Measurements from ENCODE around the gene TTC7B. TPM values are rescaled to one million over a fixed set of nuclear protein-coding genes. Genes with fewer than 3 reads are reported as not detected.
A peak's percentile ranks its signal among the peaks of the same experiment; 100 is the strongest.

TTC7B gene
- total and polyA plus RNA-seq, 9 of the 15 experiments (the other 6 are each of a cell fraction or from before 2014, with no cell fraction given), result 2.2 to 77.2 (median 36.7) TPM

DNA sequence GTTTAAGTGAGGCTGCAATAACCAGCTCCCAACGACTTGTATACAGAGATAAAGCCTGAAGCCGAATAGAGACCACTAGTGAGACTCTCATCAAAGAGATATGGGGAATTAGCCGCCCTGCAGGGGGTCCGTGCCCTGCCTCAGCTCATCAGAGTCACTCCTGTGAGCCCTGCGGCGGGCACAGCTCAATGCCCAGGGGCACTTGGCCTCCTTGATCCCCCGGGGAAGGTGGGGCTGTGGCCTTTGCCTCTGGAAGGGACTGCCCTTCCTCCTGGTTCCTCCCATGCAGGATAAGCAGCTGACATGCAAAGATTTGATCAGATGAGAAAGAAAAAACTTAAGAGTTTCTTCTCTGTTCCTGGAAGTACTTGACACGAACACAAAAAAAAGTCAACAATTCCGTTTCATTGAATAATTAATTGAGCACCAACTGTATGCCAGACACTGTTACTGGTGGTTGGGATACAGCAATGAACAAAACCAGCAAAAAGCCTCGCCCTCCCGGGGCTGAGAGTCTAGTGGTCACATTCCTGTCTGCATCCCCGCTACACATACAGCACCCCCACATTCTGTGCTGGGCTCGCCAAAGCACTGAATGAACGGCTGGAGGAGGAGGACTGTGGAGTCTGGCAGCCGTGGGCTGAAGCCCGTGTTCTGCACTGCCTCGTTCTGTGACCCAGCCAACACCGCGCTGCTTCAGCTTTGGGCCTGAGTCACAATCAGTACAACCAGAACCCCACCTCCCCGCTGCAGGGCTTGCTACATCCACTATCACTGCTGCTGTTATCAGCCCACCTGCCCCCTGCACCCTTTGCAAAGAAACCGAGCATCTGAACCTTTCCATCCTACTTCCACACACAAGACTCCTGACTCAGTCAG is 10.3 kb downstream of the TTC7B start (continued):
- TF ChIP-seq, protein P1, sequence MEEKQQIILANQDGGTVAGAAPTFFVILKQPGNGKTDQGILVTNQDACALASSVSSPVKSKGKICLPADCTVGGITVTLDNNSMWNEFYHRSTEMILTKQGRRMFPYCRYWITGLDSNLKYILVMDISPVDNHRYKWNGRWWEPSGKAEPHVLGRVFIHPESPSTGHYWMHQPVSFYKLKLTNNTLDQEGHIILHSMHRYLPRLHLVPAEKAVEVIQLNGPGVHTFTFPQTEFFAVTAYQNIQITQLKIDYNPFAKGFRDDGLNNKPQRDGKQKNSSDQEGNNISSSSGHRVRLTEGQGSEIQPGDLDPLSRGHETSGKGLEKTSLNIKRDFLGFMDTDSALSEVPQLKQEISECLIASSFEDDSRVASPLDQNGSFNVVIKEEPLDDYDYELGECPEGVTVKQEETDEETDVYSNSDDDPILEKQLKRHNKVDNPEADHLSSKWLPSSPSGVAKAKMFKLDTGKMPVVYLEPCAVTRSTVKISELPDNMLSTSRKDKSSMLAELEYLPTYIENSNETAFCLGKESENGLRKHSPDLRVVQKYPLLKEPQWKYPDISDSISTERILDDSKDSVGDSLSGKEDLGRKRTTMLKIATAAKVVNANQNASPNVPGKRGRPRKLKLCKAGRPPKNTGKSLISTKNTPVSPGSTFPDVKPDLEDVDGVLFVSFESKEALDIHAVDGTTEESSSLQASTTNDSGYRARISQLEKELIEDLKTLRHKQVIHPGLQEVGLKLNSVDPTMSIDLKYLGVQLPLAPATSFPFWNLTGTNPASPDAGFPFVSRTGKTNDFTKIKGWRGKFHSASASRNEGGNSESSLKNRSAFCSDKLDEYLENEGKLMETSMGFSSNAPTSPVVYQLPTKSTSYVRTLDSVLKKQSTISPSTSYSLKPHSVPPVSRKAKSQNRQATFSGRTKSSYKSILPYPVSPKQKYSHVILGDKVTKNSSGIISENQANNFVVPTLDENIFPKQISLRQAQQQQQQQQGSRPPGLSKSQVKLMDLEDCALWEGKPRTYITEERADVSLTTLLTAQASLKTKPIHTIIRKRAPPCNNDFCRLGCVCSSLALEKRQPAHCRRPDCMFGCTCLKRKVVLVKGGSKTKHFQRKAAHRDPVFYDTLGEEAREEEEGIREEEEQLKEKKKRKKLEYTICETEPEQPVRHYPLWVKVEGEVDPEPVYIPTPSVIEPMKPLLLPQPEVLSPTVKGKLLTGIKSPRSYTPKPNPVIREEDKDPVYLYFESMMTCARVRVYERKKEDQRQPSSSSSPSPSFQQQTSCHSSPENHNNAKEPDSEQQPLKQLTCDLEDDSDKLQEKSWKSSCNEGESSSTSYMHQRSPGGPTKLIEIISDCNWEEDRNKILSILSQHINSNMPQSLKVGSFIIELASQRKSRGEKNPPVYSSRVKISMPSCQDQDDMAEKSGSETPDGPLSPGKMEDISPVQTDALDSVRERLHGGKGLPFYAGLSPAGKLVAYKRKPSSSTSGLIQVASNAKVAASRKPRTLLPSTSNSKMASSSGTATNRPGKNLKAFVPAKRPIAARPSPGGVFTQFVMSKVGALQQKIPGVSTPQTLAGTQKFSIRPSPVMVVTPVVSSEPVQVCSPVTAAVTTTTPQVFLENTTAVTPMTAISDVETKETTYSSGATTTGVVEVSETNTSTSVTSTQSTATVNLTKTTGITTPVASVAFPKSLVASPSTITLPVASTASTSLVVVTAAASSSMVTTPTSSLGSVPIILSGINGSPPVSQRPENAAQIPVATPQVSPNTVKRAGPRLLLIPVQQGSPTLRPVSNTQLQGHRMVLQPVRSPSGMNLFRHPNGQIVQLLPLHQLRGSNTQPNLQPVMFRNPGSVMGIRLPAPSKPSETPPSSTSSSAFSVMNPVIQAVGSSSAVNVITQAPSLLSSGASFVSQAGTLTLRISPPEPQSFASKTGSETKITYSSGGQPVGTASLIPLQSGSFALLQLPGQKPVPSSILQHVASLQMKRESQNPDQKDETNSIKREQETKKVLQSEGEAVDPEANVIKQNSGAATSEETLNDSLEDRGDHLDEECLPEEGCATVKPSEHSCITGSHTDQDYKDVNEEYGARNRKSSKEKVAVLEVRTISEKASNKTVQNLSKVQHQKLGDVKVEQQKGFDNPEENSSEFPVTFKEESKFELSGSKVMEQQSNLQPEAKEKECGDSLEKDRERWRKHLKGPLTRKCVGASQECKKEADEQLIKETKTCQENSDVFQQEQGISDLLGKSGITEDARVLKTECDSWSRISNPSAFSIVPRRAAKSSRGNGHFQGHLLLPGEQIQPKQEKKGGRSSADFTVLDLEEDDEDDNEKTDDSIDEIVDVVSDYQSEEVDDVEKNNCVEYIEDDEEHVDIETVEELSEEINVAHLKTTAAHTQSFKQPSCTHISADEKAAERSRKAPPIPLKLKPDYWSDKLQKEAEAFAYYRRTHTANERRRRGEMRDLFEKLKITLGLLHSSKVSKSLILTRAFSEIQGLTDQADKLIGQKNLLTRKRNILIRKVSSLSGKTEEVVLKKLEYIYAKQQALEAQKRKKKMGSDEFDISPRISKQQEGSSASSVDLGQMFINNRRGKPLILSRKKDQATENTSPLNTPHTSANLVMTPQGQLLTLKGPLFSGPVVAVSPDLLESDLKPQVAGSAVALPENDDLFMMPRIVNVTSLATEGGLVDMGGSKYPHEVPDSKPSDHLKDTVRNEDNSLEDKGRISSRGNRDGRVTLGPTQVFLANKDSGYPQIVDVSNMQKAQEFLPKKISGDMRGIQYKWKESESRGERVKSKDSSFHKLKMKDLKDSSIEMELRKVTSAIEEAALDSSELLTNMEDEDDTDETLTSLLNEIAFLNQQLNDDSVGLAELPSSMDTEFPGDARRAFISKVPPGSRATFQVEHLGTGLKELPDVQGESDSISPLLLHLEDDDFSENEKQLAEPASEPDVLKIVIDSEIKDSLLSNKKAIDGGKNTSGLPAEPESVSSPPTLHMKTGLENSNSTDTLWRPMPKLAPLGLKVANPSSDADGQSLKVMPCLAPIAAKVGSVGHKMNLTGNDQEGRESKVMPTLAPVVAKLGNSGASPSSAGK (IDR thresholded peaks at IDR 0.05), result no peak
- TF ChIP-seq NCOA1 (IDR thresholded peaks at IDR 0.05; ENCODE audit: low read depth) (no peak), ATF4 (CRISPR knock-in tag; IDR thresholded peaks at IDR 0.05) (no peak), NFIC (IDR thresholded peaks at IDR 0.05) (peak; percentile 45; the same call in 1 of the 2 replicates), TEAD4 (IDR thresholded peaks at IDR 0.05; ENCODE audit: low read length) (no peak; the same call in none of the 2 replicates), TEAD4 (CRISPR knock-in tag; IDR thresholded peaks at IDR 0.05; ENCODE audit: borderline replicate concordance) (no peak), MAFF (IDR thresholded peaks at IDR 0.05; ENCODE audit: low read length) (no peak), HNRNPH1 (optimal IDR thresholded peaks at IDR 0.05; ENCODE audit: low read depth, low read length) (no peak), KAT7 (CRISPR knock-in tag; IDR thresholded peaks at IDR 0.05; ENCODE audit: borderline replicate concordance) (peak; percentile 53; the same call in 1 of the 2 replicates), ZNF347 (CRISPR knock-in tag; IDR thresholded peaks at IDR 0.05; ENCODE audit: low read depth) (no peak), BRF1 (IDR thresholded peaks at IDR 0.05; ENCODE audit: borderline replicate concordance, extremely low read depth, insufficient read length) (no peak), ZNF408 (CRISPR knock-in tag; IDR thresholded peaks at IDR 0.05; ENCODE audit: low read depth) (no peak)
- TF ChIP-seq, protein P2, sequence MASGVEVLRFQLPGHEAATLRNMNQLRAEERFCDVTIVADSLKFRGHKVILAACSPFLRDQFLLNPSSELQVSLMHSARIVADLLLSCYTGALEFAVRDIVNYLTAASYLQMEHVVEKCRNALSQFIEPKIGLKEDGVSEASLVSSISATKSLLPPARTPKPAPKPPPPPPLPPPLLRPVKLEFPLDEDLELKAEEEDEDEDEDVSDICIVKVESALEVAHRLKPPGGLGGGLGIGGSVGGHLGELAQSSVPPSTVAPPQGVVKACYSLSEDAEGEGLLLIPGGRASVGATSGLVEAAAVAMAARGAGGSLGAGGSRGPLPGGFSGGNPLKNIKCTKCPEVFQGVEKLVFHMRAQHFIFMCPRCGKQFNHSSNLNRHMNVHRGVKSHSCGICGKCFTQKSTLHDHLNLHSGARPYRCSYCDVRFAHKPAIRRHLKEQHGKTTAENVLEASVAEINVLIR (CRISPR knock-in tag; IDR thresholded peaks at IDR 0.05), result no peak

Data from K562 (cell line).